GM12874 (cell line): Measurements from ENCODE around the gene BGLAP.

Source experiments
- TF ChIP-seq, protein P1 (sequence below): IDR thresholded peaks from 2 replicates; pipeline ENCODE4 v1.5.1; 2011; ENCODE audit warnings: low read depth, mild to moderate bottlenecking, control low read depth, low read length, moderate library complexity; ENCODE audit not compliant: insufficient read depth

The BGLAP gene

DNA sequence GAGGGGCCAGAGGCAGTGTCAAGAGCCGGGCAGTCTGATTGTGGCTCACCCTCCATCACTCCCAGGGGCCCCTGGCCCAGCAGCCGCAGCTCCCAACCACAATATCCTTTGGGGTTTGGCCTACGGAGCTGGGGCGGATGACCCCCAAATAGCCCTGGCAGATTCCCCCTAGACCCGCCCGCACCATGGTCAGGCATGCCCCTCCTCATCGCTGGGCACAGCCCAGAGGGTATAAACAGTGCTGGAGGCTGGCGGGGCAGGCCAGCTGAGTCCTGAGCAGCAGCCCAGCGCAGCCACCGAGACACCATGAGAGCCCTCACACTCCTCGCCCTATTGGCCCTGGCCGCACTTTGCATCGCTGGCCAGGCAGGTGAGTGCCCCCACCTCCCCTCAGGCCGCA lies at the start of gene BGLAP:
BGLAP (plus strand) TSS at position 259 of the 400 bp plus-strand sequence; CDS start at position 307, 48 bp downstream.
- TF ChIP-seq, protein P1, sequence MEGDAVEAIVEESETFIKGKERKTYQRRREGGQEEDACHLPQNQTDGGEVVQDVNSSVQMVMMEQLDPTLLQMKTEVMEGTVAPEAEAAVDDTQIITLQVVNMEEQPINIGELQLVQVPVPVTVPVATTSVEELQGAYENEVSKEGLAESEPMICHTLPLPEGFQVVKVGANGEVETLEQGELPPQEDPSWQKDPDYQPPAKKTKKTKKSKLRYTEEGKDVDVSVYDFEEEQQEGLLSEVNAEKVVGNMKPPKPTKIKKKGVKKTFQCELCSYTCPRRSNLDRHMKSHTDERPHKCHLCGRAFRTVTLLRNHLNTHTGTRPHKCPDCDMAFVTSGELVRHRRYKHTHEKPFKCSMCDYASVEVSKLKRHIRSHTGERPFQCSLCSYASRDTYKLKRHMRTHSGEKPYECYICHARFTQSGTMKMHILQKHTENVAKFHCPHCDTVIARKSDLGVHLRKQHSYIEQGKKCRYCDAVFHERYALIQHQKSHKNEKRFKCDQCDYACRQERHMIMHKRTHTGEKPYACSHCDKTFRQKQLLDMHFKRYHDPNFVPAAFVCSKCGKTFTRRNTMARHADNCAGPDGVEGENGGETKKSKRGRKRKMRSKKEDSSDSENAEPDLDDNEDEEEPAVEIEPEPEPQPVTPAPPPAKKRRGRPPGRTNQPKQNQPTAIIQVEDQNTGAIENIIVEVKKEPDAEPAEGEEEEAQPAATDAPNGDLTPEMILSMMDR = no peak

DNA sequence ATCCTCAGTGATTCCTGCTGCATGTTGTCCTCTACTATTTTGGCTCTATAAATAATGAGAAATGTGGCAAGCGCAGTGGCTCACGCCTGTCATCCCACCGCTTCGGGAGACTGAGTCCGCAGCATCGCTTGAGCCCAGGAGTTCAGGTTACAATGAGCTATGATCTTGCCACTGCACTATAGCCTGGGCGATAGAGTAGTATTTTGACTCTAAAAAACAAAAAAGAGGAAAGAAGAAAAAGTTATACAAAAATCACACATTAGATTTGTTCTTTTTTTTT lies 48.8 kb upstream of the BGLAP start:
- TF ChIP-seq, protein P1 = no peak

DNA sequence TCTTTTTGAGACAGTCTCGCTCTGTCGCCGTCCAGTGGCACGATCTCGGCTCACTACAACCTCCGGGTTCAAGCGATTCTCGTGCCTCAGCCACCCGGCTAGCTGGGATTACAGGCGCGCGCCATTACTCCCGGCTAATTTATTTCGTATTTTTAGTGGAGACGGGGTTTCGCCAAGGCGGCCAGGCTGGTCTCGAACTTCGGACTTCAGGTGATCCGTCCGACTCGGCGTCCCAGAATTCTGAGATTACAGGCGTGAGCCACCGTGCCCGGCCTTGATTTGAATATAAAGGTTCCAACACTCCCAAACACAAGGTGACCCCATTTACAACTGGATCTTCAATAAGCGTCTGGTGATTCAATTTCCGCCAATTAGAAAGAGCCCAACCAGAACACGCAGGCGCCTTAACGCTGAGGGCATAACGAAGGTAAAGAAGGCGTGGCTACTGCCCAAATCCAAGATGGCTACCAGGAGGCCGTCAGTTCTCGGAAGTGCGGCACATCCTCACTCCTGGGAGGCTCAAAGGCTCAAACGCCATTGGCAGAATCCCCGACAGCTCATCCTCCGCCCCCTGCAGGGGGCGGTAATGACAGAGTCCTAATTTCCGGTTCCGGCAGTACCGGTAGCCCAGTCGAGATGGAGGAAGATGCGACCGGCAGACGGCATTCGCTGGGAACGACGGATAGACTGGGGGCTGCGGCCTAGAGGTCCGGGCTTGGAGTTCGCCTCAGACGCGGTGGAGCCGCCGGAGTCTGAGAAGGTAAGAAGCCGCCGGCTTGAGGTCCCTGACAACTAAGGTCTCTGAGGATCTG lies 48.3 kb upstream of the BGLAP start, which contains the start of gene SLC25A44:
SLC25A44 (plus strand) TSS at position 617 of the 812 bp plus-strand sequence. CDS start 5,744 bp downstream, outside the sequence.
- TF ChIP-seq, protein P1 = peak; percentile 36; the same call in 1 of the 2 replicates

DNA sequence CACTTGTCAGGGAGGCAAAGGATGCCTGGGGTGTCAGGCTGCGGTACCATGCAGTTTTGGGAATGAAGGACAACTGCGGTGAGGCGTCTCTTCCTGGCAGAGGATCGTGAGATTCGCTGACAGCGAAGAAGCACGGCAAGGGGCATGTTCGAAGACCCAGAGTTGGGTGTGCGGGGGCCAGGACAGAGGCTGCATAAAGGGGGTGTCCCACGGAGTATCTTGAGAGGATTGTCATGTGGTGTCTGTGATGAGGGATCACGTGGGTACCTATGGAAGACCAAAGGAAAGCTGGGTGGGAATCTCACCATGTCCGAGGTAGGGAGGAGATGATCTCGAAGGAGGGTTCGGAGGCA lies 47.7 kb upstream of the BGLAP start:
- TF ChIP-seq, protein P1 = no peak

DNA sequence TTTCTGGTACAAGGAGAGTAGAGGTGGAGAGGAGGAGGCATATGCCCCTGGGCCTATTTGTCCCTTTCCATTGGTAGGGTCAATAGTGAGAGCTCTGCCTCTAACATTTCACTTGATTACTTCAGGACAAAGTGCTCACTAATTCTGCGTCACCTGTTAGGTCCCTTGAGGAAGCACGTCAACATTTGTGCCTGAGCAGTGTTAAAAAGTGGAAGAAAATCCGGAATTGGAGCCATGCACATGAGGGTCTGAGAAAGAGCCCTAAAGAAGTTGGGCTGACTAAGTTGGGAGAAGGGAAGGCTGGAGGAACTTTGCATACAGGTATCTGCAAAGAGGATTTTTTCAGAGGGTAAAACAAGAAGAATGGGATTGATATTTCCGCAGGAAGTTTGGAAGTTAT lies 46.1 kb upstream of the BGLAP start:
- TF ChIP-seq, protein P1 = no peak

DNA sequence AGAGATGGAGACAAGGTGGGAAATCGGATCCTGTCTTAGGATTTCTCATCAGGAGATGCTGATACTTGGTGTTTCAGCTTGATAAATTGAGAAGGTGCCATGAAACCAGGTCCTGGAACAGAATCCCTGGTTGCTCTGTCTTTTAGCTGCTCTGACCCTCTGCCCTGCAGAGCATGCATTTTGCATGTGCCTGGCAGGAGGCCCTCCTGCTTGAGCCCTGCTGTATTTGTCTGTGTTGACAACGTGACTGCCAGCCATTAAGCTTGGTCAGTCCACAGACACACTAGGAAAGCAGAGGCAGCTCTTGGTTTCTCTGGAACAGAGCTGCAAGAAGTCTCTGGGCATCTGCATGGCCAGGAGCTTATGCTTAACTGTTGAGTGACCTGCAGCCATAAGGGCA lies 45.5 kb upstream of the BGLAP start:
- TF ChIP-seq, protein P1 = no peak

DNA sequence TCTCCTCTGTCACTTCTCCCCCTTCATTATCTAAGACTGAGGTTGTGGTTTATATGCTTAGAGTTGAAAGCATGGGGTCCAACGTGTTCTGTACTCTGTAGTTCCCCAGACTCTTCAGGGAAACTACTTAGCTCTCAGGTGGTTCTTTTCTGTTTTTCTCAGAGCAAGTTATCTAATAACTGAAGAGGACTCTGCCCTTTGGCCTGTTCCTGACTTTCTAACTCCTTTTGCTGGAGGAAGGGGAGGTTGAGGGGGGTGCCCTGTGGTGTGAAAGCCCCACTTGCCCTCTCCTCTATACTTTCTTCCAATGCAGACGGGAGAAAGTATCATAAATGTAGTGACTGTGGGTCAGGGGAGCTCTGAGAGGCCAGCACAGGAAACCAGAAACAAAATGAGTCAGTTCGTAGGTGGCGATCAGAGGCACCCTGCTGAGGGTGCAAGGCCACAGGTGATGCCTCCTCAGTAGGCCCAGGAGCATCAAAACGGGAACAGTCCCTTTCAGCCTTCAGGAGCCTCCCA lies 43.1 kb upstream of the BGLAP start:
- TF ChIP-seq, protein P1 = no peak
